GM19468 (cell line): ENCODE results near the gene SMIM22.

Source experiments
- ATAC-seq: cut with Tn5 transposase; IDR thresholded peaks from one replicate; pipeline ENCODE4 v1.9.1; 2021; ENCODE audit warnings: mild to moderate bottlenecking, moderate library complexity, moderate number of reproducible peaks; ENCODE audit not compliant: unreplicated experiment; ENCODE audit errors: extremely low read depth

Gene SMIM22

GRCh38 chr16:4813251-4814003, 18.3 kb downstream of the SMIM22 start:
- ATAC-seq: no peak

- no peak for ATAC-seq
These were observed 18.9 kb downstream of the SMIM22 start for GRCh38 chr16:4814046-4814445.

GRCh38 chr16:4814542-4815173, 19.5 kb downstream of the SMIM22 start:
- ATAC-seq: no peak

DNA sequence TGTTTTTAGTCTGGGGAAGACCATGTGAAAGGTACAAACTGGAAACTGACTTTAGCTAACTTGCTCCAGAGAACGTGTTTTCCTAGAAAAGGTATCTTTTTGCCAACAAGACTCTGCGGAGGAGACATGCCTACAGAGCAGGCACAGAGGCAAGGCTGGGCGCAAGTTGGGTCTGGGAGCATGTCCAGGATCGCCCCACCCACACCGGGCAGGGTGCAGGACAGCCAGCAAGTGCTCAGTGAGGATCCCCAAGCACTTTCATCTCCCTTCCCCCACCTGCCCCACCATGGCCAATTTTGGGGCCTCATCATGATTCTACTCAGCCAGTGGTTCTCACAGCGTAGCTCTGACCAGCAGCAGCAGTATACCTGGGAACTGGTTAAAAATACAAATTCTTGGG, 25.5 kb downstream of the SMIM22 start:
- no peak for ATAC-seq

GRCh38 chr16:4825196-4825595, 30.0 kb downstream of the SMIM22 start:
- ATAC-seq: no peak

DNA sequence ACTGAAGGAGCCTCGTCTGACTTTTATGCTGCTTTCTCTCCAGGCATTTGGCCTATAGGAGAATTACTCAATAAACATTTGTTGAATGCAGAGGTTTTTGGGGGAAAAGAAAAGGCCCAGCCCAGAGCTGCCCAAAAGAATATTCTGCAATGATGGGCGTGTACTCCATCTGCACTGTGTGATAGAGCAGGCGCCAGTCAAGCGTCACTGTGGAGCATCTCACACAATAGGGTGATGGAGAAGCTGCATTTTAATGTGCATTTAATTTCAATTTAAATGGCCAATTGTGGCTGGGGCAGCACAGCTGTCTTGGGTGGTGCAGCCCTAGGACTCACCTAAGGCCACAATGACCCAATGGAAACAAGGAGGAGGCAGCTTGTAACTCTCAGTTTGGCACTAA, 31.4 kb downstream of the SMIM22 start:
- no peak for ATAC-seq

DNA sequence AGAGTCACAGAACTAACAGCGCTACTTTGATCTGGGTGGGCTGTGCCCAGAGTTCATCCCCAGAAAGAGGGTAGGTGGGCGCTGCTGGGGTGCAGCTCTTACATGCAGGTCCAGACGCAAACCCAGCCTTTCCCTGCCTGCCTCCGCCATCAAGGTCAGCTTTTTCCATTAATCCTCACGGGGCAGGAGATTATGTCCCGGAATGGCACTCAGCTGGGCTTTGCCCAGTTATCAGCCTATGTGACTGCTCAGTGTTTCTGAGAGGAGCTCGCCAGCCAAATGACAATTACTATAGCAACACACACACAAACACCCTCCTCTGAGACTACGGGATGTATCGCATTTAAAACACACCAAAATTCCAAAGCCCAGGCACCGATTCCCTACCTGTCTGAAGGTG, 31.8 kb downstream of the SMIM22 start:
- ATAC-seq: no peak

DNA sequence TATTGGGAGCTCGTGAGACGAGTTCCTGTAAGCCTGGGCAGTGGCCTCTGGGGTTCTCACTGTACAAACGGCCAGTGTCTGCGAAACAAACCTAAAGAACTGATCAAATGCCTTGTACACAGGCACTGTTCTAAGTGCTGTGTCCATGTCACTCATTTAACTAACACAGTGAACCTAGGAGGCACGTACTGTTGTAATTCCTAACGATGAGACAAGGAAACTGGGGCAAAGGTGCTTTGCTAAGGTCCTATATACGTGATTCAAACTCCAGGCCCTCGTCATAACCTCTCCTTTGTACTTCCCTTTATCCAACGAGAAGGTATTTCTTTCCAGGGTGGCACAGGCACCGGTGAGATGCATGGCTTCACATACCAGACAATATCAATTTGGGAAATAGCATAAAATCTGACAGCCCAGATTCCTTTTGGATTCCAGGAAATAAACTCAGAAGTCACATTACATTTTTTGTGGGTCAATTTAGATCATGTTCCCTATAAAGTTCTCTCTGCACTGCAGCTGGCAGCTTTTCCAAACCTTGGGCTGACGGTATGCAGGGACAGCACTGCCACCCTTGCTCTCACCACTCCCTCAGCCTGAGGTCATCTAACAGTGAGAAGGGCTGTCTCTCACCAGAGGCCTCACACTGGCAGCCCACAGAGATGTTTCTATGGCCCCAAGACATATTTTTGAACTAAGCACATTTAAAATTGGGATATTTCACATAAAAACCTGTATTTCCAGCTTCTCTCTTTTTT, 33.6 kb downstream of the SMIM22 start:
- no peak for ATAC-seq

DNA sequence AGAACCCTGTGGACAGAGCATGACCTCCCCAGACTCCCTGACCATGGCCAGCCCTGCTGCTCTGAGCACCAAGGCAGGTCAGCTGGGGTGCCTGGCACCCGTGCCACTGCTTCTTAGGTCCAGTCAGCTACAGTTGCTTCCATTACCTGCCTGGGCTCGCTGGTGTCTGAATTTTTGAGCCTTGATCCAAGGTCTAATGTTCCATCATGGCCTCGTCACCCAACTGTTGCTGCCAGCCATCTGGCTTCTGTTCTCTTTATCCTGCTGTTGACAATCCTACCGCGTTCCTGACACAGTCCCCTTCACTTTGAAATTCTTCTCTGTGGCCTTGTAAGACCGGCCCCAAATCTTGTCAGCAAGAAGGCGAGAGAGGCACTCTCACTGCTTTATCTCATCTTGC, 35.2 kb downstream of the SMIM22 start:
- no peak for ATAC-seq

- no peak for ATAC-seq
These were observed 36.4 kb downstream of the SMIM22 start for GRCh38 chr16:4831616-4832015.

- no peak for ATAC-seq
These were observed 37.7 kb downstream of the SMIM22 start for GRCh38 chr16:4832698-4833343.

DNA sequence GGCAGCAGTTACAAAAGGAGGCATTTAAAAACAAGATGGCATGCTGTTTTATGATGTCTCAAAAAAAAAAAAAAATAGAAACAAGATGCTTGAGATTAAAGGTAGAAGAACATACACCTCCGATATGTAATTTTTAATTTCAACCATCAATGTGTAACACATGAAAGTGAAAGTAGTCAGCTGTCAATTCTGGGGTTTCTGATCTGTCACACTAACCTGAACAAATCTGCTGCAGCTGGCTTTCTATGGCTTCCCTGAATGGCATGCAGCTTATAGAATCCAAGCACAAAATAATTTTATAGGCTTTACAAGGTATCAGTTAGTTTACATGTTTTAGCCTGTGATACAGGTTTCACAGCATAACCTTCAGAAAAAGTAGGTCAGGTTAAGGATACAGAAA, 38.4 kb downstream of the SMIM22 start:
- no peak for ATAC-seq

DNA sequence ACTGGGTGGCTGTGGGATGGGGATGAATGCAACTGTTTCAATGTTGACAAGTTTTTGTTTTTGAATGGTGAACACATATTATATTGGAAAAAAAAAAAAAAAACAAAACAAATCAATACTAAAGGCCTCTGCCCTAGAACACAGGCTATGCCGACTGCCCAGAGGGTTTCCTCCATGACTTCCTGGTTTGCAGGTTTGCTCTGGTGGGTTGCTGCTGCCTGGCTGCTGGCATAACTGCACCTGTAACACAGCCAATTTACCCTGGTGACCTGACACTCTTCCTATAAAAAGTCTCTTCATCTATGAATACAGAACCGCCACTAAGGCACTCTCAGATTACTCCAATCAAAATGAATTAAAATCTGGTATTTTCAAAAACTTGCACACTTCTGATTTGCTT, 41.6 kb downstream of the SMIM22 start:
- no peak for ATAC-seq

GRCh38 chr16:4837733-4838501, 42.7 kb downstream of the SMIM22 start:
- no peak for ATAC-seq

GRCh38 chr16:4839942-4840341, 44.8 kb downstream of the SMIM22 start:
- no peak for ATAC-seq

- ATAC-seq: no peak
These were observed 45.8 kb downstream of the SMIM22 start for GRCh38 chr16:4840984-4841383.
